ENCODE data around the gene TUBGCP2.

- TF ChIP-seq CTCF (optimal IDR thresholded peaks at IDR 0.05 in 1 of 3, IDR thresholded peaks at IDR 0.05 in 1 of 3, conservative IDR thresholded peaks at IDR 0.05 in 1 of 3; ENCODE audit: extremely low read depth in 1 of 3, insufficient read depth in 2 of 3, low read length in 3 of 3) (no peak), EZH2 (IDR thresholded peaks at IDR 0.05; ENCODE audit: low read length) (no peak)
Observed at GRCh38 chr10:133338080-133339071, 29.7 kb upstream of the TUBGCP2 start.

Data from keratinocyte (primary cell).